ENCODE results near the gene TIMMDC1. TPM values are rescaled to one million over a fixed set of nuclear protein-coding genes. Genes with fewer than 3 reads are reported as not detected.

Gene TIMMDC1
- total RNA-seq, 1 donor from 2014 or later = 83.0 TPM

DNA sequence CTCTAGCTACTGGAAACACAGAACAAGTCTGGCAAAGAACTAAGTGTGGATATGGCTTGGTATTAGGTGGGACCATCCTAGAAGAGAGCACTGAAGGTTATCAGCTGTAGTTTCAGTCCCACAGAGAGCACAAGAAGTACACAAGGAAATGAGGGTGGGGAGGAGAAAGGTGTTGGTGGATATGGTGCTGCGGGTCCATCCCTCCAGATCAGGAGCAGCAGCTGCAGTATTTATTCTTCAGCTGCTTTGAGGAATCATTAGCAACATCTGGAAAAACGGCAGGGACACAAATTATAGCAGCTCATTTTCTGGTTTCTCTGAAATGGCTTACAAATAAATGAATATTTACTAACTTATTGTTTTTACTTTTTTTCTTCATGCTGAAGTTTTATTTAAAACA is 32.1 kb downstream of the TIMMDC1 start:
- no peaks in the 10 kb centered on the region for H3K9me3 Mint-ChIP-seq (ENCODE audit: unreplicated experiment)
- no peak overlapping the region for H3K27ac Mint-ChIP-seq (ENCODE audit: unreplicated experiment)
- H3K4me3 Mint-ChIP-seq (ENCODE audit: unreplicated experiment) = no peak overlapping the region
- no peak for DNase-seq (ENCODE audit: low spot score)
- TF ChIP-seq, protein P1, sequence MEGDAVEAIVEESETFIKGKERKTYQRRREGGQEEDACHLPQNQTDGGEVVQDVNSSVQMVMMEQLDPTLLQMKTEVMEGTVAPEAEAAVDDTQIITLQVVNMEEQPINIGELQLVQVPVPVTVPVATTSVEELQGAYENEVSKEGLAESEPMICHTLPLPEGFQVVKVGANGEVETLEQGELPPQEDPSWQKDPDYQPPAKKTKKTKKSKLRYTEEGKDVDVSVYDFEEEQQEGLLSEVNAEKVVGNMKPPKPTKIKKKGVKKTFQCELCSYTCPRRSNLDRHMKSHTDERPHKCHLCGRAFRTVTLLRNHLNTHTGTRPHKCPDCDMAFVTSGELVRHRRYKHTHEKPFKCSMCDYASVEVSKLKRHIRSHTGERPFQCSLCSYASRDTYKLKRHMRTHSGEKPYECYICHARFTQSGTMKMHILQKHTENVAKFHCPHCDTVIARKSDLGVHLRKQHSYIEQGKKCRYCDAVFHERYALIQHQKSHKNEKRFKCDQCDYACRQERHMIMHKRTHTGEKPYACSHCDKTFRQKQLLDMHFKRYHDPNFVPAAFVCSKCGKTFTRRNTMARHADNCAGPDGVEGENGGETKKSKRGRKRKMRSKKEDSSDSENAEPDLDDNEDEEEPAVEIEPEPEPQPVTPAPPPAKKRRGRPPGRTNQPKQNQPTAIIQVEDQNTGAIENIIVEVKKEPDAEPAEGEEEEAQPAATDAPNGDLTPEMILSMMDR (IDR thresholded peaks at IDR 0.05; ENCODE audit: unreplicated experiment) = no peak
- H3K4me1 Mint-ChIP-seq (ENCODE audit: unreplicated experiment) = peaks cover 5% of the 10 kb centered on the region
- H3K27me3 Mint-ChIP-seq (ENCODE audit: unreplicated experiment) = no peaks in the 10 kb centered on the region
- no peaks in the 10 kb centered on the region for H3K36me3 Mint-ChIP-seq (ENCODE audit: low read depth, unreplicated experiment)

DNA sequence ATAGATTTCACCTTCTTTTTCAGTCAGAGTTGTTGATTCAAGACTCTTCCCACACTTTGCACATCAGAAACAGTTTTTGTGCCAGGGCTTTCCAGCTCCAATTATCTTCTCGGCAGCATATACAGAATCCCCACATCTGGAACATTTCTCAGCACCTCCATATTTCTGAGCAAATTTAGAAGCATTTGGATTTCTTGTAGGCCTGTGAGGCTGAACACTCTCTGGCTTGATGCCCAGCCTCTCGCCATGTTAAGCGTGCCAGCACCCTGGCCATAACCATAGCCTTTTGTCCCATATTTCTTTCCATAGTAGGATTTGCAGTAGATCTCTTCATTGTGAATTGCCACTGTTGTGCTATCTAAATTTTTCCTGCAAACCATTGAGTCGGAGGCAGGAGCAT is 32.8 kb downstream of the TIMMDC1 start:
- Mint-ChIP-seq H3K27me3 (ENCODE audit: unreplicated experiment) (no peaks in the 10 kb centered on the region), H3K9me3 (ENCODE audit: unreplicated experiment) (no peaks in the 10 kb centered on the region), H3K36me3 (ENCODE audit: low read depth, unreplicated experiment) (no peaks in the 10 kb centered on the region), H3K27ac (ENCODE audit: unreplicated experiment) (no peak overlapping the region), H3K4me1 (ENCODE audit: unreplicated experiment) (peaks cover 3% of the 10 kb centered on the region), H3K4me3 (ENCODE audit: unreplicated experiment) (no peak overlapping the region)
- no peak for DNase-seq (ENCODE audit: low spot score)
- TF ChIP-seq, protein P1 (IDR thresholded peaks at IDR 0.05; ENCODE audit: unreplicated experiment) = no peak

DNA sequence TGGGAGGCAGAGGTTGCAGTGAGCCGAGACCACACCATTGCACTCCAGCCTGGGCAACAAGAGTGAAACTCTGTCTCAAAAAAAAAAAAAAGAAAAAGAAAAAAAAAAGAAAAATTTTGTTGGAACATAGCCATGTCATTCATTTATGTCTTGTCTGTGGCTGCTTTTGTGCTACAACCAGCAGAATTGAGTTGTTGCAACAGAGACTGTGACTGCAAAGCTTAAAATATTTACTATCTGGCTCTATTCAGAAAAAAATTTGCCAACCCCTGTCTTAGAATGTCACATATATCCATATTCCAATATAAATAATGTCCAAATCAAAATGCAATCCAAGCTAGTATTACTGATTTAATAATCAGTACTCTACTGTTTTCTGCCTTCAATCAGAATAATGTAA is 35.9 kb downstream of the TIMMDC1 start:
- H3K27me3 Mint-ChIP-seq (ENCODE audit: unreplicated experiment) = no peaks in the 10 kb centered on the region
- no peak overlapping the region for H3K4me3 Mint-ChIP-seq (ENCODE audit: unreplicated experiment)
- no peaks in the 10 kb centered on the region for H3K36me3 Mint-ChIP-seq (ENCODE audit: low read depth, unreplicated experiment)
- TF ChIP-seq, protein P1 (IDR thresholded peaks at IDR 0.05; ENCODE audit: unreplicated experiment) = no peak
- H3K27ac Mint-ChIP-seq (ENCODE audit: unreplicated experiment) = no peak overlapping the region
- no peaks in the 10 kb centered on the region for H3K4me1 Mint-ChIP-seq (ENCODE audit: unreplicated experiment)
- DNase-seq (ENCODE audit: low spot score) = no peak
- H3K9me3 Mint-ChIP-seq (ENCODE audit: unreplicated experiment) = no peaks in the 10 kb centered on the region

DNA sequence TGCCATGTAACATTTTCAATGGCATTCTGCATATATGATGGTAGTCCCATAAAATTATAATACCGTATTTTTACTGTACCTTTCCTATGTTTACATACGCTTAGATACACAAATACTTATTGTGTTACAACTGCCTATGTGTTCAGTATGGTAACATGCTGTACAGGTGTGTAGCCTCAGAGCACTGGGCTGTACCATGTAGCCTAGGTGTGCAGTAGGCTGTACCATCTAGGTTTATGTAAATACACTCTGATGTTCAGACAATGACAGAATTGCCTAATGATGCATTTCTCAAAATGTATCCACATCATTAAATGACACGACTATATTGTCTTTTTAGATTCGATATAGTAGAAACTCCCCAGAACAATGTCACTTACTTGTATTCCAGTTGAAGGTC is 38.4 kb downstream of the TIMMDC1 start:
- H3K36me3 Mint-ChIP-seq (ENCODE audit: low read depth, unreplicated experiment) = no peaks in the 10 kb centered on the region
- H3K4me3 Mint-ChIP-seq (ENCODE audit: unreplicated experiment) = no peak overlapping the region
- H3K4me1 Mint-ChIP-seq (ENCODE audit: unreplicated experiment) = no peaks in the 10 kb centered on the region
- no peaks in the 10 kb centered on the region for H3K9me3 Mint-ChIP-seq (ENCODE audit: unreplicated experiment)
- no peak overlapping the region for H3K27ac Mint-ChIP-seq (ENCODE audit: unreplicated experiment)
- TF ChIP-seq, protein P1 (IDR thresholded peaks at IDR 0.05; ENCODE audit: unreplicated experiment) = no peak
- no peak for DNase-seq (ENCODE audit: low spot score)
- H3K27me3 Mint-ChIP-seq (ENCODE audit: unreplicated experiment) = peaks cover under 1% of the 10 kb centered on the region

GRCh38 chr3:119538772-119539171 is 40.4 kb downstream of the TIMMDC1 start:
- Mint-ChIP-seq H3K9me3 (ENCODE audit: unreplicated experiment) (no peaks in the 10 kb centered on the region), H3K27me3 (ENCODE audit: unreplicated experiment) (peaks cover 3% of the 10 kb centered on the region), H3K4me3 (ENCODE audit: unreplicated experiment) (no peak overlapping the region), H3K27ac (ENCODE audit: unreplicated experiment) (no peak overlapping the region), H3K4me1 (ENCODE audit: unreplicated experiment) (no peaks in the 10 kb centered on the region), H3K36me3 (ENCODE audit: low read depth, unreplicated experiment) (no peaks in the 10 kb centered on the region)
- TF ChIP-seq, protein P1 (IDR thresholded peaks at IDR 0.05; ENCODE audit: unreplicated experiment) = no peak
- no peak for DNase-seq (ENCODE audit: low spot score)
